Measurements from ENCODE around the gene SOCS7.

The SOCS7 gene

DNA sequence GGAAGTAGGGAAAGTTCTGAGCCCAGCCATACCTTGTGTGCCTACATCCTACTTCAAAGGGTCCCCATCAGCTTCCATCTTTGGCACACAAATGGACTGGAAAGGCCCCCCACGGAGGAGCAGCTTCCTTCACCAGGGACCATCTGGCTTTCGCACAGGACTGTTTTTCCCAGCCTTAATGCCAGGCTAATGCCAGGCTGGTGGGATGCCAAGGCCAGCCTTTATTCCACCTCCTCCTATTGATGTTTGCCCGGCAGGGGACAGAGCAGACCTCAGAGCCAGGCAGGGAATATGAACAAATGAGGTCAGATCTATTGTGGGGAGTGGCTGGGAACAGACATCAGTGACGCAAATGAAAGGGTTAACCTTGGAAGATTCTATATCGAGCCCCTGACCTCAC, 13.6 kb upstream of the SOCS7 start:
- no peak for DNase-seq

DNA sequence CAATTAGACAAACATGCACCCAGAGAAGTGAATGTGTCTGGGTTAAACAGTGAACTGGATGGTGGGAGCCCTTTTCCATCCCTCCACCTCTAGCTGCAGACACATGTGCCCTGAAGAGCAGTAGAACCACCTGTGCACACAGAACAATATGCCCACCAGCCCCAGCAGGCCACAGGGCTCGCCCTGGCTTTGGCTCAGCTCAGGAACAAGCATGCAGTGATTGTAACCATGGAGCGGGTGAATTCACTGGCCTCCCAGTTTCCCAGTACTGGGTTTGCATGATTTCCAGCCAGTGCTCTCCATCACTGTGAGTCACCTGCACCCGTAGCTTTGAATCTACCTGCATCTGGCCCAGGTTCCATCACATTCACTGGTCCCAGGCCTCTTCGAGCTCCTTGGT, 13.1 kb upstream of the SOCS7 start:
- no peak for DNase-seq

GRCh38 chr17:38339891-38340290, 11.8 kb upstream of the SOCS7 start:
- DNase-seq = no peak

- DNase-seq = peak; percentile 29
These were observed 10.5 kb upstream of the SOCS7 start for GRCh38 chr17:38341035-38341721.

DNA sequence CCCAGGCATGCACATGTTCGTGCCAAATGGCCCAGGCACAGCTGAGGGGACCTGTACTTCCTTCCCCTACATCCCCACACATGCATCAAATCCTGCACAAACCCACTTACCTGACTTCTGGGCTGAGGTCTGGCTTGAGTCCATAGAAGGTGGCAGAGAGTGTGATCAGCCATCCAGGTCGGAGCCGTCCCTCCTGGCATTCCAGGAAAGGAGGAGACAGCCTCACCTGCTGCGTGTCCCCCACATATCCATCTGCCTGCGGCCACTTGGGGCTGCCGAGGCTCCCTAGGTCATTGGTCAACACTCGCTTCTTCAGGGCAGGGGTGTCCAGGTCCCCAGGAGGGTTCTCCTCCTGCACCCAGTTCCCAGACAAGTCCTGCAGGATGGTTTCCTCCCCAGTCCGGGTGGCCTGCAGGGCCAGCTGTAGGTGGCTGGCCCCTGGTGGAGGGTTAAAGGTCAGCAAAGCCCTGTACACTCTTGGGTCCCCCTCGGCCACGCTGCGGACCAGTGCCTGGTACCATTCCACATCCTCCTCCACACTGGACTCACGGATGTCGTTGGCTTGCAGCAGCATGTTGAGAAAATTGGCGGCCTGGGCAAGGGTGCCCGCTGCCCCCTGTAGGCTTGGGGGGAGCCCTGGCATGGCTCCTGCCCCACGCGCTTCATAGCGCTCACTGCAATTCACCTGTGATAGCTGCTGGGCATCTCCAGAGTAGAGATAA, 8.6 kb upstream of the SOCS7 start:
- DNase-seq = no peak

- DNase-seq = no peak
These were observed 7.8 kb upstream of the SOCS7 start, which contains the start of gene GPR179 for GRCh38 chr17:38343608-38344419. TSS of gene GPR179 (minus strand) at chr17:38343956. CDS start at chr17:38343789, 167 bp downstream.

GRCh38 chr17:38344420-38344745, 7.3 kb upstream of the SOCS7 start:
- no peak for DNase-seq

DNA sequence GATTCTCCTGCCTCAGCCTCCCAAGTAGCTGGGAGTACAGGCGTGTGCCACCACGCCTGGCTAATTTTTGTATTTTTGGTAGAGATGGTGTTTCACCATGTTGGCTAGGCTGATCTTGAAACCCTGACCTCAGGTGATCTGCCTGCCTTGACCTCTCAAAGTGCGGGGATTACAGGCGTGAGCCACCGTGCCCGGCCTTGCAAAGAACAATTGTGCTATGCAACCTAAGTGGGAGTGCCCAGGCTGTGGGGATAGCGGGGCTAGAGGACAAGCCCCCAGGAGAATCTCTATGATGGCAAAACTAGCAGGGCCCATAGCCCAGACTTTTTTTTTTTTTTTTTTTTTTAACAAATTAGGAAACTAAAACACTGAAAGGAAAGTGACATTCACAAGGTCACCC, 5.9 kb upstream of the SOCS7 start:
- no peak for DNase-seq

- DNase-seq = peak; percentile 82
These were observed 2.4 kb upstream of the SOCS7 start for GRCh38 chr17:38349097-38349730.

GRCh38 chr17:38350035-38350434, 1.6 kb upstream of the SOCS7 start:
- DNase-seq = no peak

- no peak for DNase-seq
These were observed 821 bp downstream of the SOCS7 start for GRCh38 chr17:38352245-38353085.

GRCh38 chr17:38353086-38353604, 1.5 kb downstream of the SOCS7 start:
- DNase-seq = no peak

GRCh38 chr17:38353668-38354067, 2.0 kb downstream of the SOCS7 start:
- DNase-seq = no peak

GRCh38 chr17:38354466-38354865, 2.8 kb downstream of the SOCS7 start:
- no peak for DNase-seq

- no peak for DNase-seq
These were observed 3.6 kb downstream of the SOCS7 start for GRCh38 chr17:38355251-38355650.

DNA sequence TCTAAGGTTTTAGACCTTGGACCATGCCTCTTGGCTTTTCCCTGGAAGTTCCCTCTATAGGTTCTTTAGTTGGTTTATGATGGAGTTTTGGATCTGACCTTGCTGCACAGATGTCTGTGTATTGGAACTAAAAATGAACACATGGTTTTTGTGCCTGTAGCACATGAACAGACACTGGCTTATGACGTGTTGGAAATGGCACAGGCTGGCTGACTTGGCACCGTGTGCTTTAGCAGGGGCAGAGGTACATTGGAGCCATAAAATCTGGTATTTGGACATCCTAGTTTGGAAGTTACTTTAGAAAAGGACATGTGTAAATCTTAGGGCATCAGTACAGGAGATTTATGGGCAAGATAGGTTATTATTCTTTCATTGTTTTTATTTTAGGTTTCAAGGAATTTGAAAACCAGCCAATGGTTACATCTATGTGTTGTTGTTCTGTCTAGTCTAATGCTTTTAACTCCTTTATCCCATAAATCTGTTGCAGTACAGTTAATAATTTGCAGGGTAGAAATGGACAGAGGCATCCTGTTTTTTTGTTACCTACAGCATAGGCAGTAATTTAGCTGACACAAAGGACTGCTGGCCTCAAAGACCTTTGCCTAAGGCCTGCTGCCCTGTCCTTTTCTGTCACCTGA, 6.0 kb downstream of the SOCS7 start:
- no peak for DNase-seq

DNA sequence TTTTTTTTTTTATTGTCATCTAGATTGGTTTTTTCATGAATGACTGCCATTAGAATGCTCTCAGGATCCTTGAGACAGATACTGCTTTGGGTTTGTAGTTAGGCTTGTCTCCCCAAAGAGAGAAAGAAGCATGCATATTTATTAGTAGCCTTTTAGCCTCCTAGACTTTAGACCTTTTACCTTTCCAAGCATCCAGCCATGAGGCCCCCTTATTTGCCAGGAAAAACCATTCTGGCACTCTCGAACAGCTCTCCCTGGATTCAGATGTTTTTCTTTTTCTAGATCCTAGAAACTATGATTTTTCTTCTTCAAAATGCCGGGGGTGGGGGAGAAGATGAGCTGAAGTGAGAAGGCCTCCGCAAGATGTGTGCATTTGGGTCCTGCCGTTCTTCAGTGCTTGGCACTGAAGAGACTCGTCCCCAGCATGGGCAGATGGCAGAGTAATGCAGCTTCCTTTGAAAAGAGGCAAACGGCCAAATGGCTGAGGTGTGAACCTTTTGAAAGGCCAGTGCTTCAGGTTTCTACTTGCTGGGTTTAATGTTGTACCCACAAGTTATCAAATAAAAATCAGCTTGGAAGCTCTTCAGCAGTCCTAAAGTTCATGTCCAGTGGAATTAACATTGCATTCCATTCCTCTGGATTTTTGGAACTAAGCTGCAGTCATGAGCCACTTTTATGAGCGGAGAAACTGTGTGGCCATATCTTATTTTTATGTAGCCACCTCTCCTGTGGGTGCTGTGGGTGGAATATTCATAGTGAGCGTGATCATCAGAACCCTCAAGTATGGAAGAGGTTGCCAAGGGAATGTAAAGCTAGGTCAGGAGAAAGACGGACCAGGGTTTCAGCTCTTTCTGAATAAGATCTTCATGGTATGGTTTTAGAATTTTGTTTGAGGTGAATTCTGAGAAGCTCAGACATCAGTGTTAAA, 7.2 kb downstream of the SOCS7 start:
- DNase-seq = no peak

DNA sequence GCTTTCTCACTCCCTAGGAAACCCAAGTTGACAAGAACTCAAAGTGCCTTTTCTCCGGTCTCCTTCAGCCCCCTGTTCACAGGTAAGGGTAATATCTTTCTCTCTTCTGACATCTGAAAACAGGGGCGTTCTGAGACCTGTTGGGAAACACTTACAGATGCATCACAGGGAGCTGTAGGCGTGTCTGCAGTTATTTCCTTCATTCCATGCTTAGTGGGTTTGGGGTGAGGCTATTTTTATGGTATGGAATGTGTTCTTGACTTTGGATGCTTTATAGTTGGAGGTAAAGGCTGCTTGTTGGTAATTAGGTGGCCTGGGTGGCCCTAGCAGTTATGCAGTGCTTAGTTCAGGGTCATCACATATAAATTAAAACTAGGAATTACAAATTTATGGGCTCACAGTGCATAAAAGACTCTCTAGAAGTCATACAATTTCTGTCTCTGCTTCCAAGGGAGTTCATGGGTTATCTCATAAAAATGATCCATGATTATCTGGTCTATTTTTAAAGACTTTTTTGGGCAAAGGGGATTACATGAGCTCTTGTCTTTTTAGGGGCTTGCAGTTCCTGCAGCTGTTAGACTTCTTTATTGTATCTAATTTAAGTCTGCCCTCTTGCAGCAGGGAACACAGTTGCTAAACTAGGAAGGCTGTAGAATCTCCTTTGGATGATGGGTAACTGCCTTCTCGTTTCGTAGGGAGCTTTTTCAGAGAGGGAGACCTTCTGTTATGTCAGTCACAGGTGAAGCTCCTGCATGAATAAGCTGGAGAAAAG, 10.2 kb downstream of the SOCS7 start:
- DNase-seq = peak; percentile 35

DNA sequence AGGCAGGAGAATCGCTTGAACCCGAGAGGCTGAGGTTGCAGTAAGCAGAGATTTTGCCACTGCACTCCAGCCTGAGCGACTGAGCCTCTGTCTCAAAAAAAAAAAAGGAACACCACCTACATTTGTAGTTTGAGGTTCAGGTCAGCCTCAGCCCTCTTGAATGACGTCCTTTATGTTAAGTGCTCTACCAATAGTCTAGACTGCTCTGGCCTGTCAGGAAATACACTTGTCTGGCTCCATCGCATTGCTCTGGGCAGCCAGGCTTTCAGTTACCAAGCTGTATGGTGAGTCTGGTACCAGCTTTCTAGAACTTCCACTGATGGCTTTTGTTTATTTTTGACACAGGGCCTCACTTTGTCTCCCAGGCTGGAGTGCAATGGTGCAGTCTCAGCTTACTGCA, 11.4 kb downstream of the SOCS7 start:
- no peak for DNase-seq
